ENCODE measurements around the gene CD24.

Gene CD24

GRCh38 chr6:106966229-106966628, 8.3 kb downstream of the CD24 start:
- TF ChIP-seq FOXM1 (IDR thresholded peaks at IDR 0.05; ENCODE audit: borderline replicate concordance, low read depth) (no peak), TEAD4 (IDR thresholded peaks at IDR 0.05) (no peak), ZBTB7A (IDR thresholded peaks at IDR 0.05; ENCODE audit: low read depth) (no peak), MAX (IDR thresholded peaks at IDR 0.05) (no peak), CEBPB (IDR thresholded peaks at IDR 0.05) (no peak)

- TF ChIP-seq USF1 (IDR thresholded peaks at IDR 0.05), result no peak
- no peak for TF ChIP-seq TCF12 (IDR thresholded peaks at IDR 0.05; ENCODE audit: low read depth)
- no peak for TF ChIP-seq EP300 (IDR thresholded peaks at IDR 0.05; ENCODE audit: borderline replicate concordance)
- no peak for TF ChIP-seq EGR1 (IDR thresholded peaks at IDR 0.05)
- no peak for TF ChIP-seq YY1 (IDR thresholded peaks at IDR 0.05; ENCODE audit: low read depth)
- no peak for TF ChIP-seq CEBPB (IDR thresholded peaks at IDR 0.05)
- TF ChIP-seq TAF1 (IDR thresholded peaks at IDR 0.05; ENCODE audit: low read depth), result no peak
- TF ChIP-seq RAD21 (IDR thresholded peaks at IDR 0.05; ENCODE audit: low read depth), result no peak
- no peak for TF ChIP-seq TEAD4 (IDR thresholded peaks at IDR 0.05)
These were observed 9.6 kb downstream of the CD24 start for GRCh38 chr6:106964954-106965353.

- TF ChIP-seq TAF1 (IDR thresholded peaks at IDR 0.05; ENCODE audit: low read depth) (no peak), RAD21 (IDR thresholded peaks at IDR 0.05; ENCODE audit: low read depth) (no peak), MAX (IDR thresholded peaks at IDR 0.05) (no peak), ZBTB7A (IDR thresholded peaks at IDR 0.05; ENCODE audit: low read depth) (no peak), TCF12 (IDR thresholded peaks at IDR 0.05; ENCODE audit: low read depth) (no peak), EGR1 (IDR thresholded peaks at IDR 0.05) (no peak), CEBPB (IDR thresholded peaks at IDR 0.05) (no peak), USF1 (IDR thresholded peaks at IDR 0.05) (no peak), FOXM1 (IDR thresholded peaks at IDR 0.05; ENCODE audit: borderline replicate concordance, low read depth) (no peak), YY1 (IDR thresholded peaks at IDR 0.05; ENCODE audit: low read depth) (no peak), CREB1 (IDR thresholded peaks at IDR 0.05; ENCODE audit: low read depth) (no peak), EP300 (IDR thresholded peaks at IDR 0.05; ENCODE audit: borderline replicate concordance) (no peak), NFIC (IDR thresholded peaks at IDR 0.05) (no peak), REST (IDR thresholded peaks at IDR 0.05; ENCODE audit: low read depth) (no peak), TEAD4 (IDR thresholded peaks at IDR 0.05) (no peak)
These were observed 10.4 kb downstream of the CD24 start for GRCh38 chr6:106964099-106964498.

- TF ChIP-seq REST (IDR thresholded peaks at IDR 0.05; ENCODE audit: low read depth) (no peak), TAF1 (IDR thresholded peaks at IDR 0.05; ENCODE audit: low read depth) (no peak), NFIC (IDR thresholded peaks at IDR 0.05) (peak; percentile 74), RAD21 (IDR thresholded peaks at IDR 0.05; ENCODE audit: low read depth) (no peak)
These were observed 11.0 kb downstream of the CD24 start for GRCh38 chr6:106963544-106963943.

GRCh38 chr6:106961801-106962200, 12.7 kb downstream of the CD24 start:
- TF ChIP-seq YY1 (IDR thresholded peaks at IDR 0.05; ENCODE audit: low read depth) (no peak), TCF12 (IDR thresholded peaks at IDR 0.05; ENCODE audit: low read depth) (no peak), RAD21 (IDR thresholded peaks at IDR 0.05; ENCODE audit: low read depth) (no peak), MAX (IDR thresholded peaks at IDR 0.05) (no peak), TAF1 (IDR thresholded peaks at IDR 0.05; ENCODE audit: low read depth) (no peak), FOXM1 (IDR thresholded peaks at IDR 0.05; ENCODE audit: borderline replicate concordance, low read depth) (no peak)

GRCh38 chr6:106961136-106961535, 13.4 kb downstream of the CD24 start:
- TF ChIP-seq ZBTB7A (IDR thresholded peaks at IDR 0.05; ENCODE audit: low read depth) (no peak), YY1 (IDR thresholded peaks at IDR 0.05; ENCODE audit: low read depth) (no peak), USF1 (IDR thresholded peaks at IDR 0.05) (no peak), EP300 (IDR thresholded peaks at IDR 0.05; ENCODE audit: borderline replicate concordance) (no peak), EGR1 (IDR thresholded peaks at IDR 0.05) (no peak), TAF1 (IDR thresholded peaks at IDR 0.05; ENCODE audit: low read depth) (no peak), RAD21 (IDR thresholded peaks at IDR 0.05; ENCODE audit: low read depth) (no peak), NFIC (IDR thresholded peaks at IDR 0.05) (no peak), CEBPB (IDR thresholded peaks at IDR 0.05) (no peak)
